Heart left ventricle (tissue), 13 donors: Measurements from ENCODE around the gene VPS45.

Source experiments
- POLR2A ChIP-seq, 2 donors: fragments of 450-650 bp; IDR thresholded peaks; one replicate each; pipeline ENCODE4 v1.6.1; 2017; ENCODE audit warnings: antibody characterized with exemption in 2 of 2, mild to moderate bottlenecking in 2 of 2, moderate library complexity in 2 of 2
- TF ChIP-seq, protein P1 (sequence below), 12 donors: fragments of 200-600 bp; sonication (generic) in 4 of 12; IDR thresholded peaks; one replicate each; pipeline versions ENCODE4 v1.5.0 to v1.8.0; 2018 to 2022; ENCODE audit warnings: antibody characterized with exemption in 12 of 12, mild to moderate bottlenecking in 5 of 12
- donor health status: ischemic (EF 13 %, LVEDD 7.1; RV severe dilation, severe dysfunction).
- donor health status: DM: no; HTN: yes; CAD: no.
- donor health status: DM: no; HTN: no; CAD: no.
- donor health status: ischemic (EF 25% LVEDD 6.9; RV normal size, moderate dysfunction).
- donor health status: ischemic (EF 25% LVEDD 5.7; RV mildly dilated, moderate dysfunction).
- donor health status: ischemic (EF 35%, LVEDD 5.7; RV mildly dilated, moderate dysfunction).
- donor health status: nonischemic (EF 11% LVEDD 7.7; RV severe dilation, severe dysfunction).
- donor health status: DM: yes; HTN: yes; CAD: no.
- donor health status: PGD.
- donor health status: ischemic (EF 29% LVEDD 5.4; RV normal size, mild dysfunction).
- donor health status: nonischemic (EF 23%, LVEDD 6.1; RV moderate dilation, normal function).

DNA sequence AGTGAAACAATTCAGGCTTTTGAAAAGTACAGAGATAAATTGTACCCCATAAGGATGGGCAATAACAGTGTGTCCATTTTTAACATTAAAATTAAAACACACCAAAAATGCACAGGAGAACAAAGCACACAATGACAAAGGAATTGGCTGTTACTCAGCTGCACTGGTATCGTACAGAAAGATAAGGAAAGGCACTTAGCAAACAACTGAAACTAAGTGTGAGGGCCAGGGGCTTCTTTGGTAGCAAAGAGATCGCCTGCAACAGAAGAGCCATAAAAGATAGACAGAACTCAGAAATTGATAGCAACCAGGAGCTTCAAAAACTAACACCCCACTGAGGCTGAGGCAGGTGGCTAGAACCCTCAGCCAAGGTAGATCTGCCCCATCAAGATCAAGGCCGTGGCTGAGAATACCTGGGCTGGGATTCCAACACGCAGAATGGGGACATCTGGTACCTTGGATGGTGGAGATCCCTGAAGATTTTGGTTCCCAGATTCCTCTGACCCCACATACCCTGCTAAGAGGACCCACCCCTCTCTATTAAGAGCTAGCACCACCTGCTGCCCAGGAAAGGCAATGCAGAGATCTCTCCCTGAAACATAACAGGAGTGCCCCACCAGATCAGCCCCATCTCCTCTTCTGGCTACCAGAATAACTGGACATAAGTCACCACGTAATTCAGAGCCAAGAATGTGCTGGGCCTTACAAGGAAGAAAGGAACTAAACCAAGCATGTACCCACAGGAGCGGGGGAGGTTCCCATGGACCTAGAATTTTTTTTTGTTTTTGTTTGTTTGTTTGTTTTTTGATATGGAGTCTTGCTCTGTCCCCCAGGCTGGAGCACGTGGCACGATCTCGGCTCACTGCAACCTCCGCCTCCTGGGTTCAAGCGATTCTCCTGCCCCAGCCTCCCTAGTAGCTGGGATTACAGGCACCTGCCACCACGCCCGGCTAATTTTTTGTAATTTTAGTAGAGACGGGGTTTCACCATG, 98.3 kb downstream of the VPS45 start:
- no peak for TF ChIP-seq POLR2A (IDR thresholded peaks at IDR 0.05)
- TF ChIP-seq, protein P1, sequence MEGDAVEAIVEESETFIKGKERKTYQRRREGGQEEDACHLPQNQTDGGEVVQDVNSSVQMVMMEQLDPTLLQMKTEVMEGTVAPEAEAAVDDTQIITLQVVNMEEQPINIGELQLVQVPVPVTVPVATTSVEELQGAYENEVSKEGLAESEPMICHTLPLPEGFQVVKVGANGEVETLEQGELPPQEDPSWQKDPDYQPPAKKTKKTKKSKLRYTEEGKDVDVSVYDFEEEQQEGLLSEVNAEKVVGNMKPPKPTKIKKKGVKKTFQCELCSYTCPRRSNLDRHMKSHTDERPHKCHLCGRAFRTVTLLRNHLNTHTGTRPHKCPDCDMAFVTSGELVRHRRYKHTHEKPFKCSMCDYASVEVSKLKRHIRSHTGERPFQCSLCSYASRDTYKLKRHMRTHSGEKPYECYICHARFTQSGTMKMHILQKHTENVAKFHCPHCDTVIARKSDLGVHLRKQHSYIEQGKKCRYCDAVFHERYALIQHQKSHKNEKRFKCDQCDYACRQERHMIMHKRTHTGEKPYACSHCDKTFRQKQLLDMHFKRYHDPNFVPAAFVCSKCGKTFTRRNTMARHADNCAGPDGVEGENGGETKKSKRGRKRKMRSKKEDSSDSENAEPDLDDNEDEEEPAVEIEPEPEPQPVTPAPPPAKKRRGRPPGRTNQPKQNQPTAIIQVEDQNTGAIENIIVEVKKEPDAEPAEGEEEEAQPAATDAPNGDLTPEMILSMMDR (IDR thresholded peaks at IDR 0.05), result peak; percentile 46 to 73 (median 60)
